Measurements from ENCODE around the gene SENP5.

- no peak for TF ChIP-seq CTCF (IDR thresholded peaks at IDR 0.05)
- no peak for TF ChIP-seq POLR2A (IDR thresholded peaks at IDR 0.05)
These were observed 97.5 kb downstream of the SENP5 start for GRCh38 chr3:196965112-196965803.
